K562 (cell line): ENCODE data around the gene TAL1. TPM values are rescaled to one million over a fixed set of nuclear protein-coding genes. Genes with fewer than 3 reads are reported as not detected.

Experiments
- ATF1 ChIP-seq, 2 experiments: fragments of 450-650 bp in 1 of 2; IDR thresholded peaks; 2 replicates each; pipeline ENCODE4 v1.6.1; 2016; ENCODE audit warnings: missing compliant biosample characterization in 1 of 2, missing genetic modification characterization in 1 of 2
- BCOR ChIP-seq: fragments of 450-650 bp; IDR thresholded peaks from 2 replicates; pipeline ENCODE4 v1.6.1; 2016
- DNMT1 ChIP-seq: fragments of 450-650 bp; IDR thresholded peaks from 2 replicates; pipeline ENCODE4 v1.6.1; 2016; ENCODE audit warnings: antibody characterized with exemption, mild to moderate bottlenecking
- EGR1 ChIP-seq: fragments of 450-650 bp; conservative IDR thresholded peaks from 2 replicates; pipeline ENCODE4 v1.6.1; 2017; ENCODE audit warnings: mild to moderate bottlenecking
- FUS ChIP-seq: fragments of 200-400 bp; formaldehyde crosslinking; optimal IDR thresholded peaks from 2 replicates; pipeline ENCODE3; 2017; ENCODE audit warnings: low read depth, low read length
- NCOR1 ChIP-seq: fragments of 450-650 bp; IDR thresholded peaks from 2 replicates; pipeline ENCODE4 v1.6.1; 2016; ENCODE audit warnings: mild to moderate bottlenecking, moderate library complexity
- POLR3G ChIP-seq: IDR thresholded peaks from 2 replicates; pipeline ENCODE4 v1.6.1; 2011; ENCODE audit not compliant: insufficient read length, insufficient replicate concordance; ENCODE audit errors: extremely low read depth
- RBM22 ChIP-seq: fragments of 200-400 bp; formaldehyde crosslinking; IDR thresholded peaks from 2 replicates; pipeline ENCODE4 v1.6.1; 2018; ENCODE audit warnings: low read length, low read depth; ENCODE audit not compliant: poor library complexity, severe bottlenecking
- SMAD4 ChIP-seq: fragments of 250-450 bp; sonication (Bioruptor Pico); conservative IDR thresholded peaks from 2 replicates; pipeline ENCODE4 v1.8.0; 2021; ENCODE audit warnings: inconsistent platforms, mild to moderate bottlenecking, moderate library complexity
- TAF9B ChIP-seq: fragments of 450-650 bp; IDR thresholded peaks from 2 replicates; pipeline ENCODE4 v1.6.1; 2018; ENCODE audit warnings: mild to moderate bottlenecking; ENCODE audit not compliant: partially characterized antibody
- TBP ChIP-seq: optimal IDR thresholded peaks from 2 replicates; pipeline ENCODE3; 2011; ENCODE audit warnings: low read depth, low read length, improper control_type of control experiment
- TRIM24 ChIP-seq, 2 experiments: fragments of 450-650 bp; IDR thresholded peaks; 2 replicates each; pipeline ENCODE4 v1.6.1; 2016
- ZFP36 ChIP-seq: fragments of 150-350 bp; IDR thresholded peaks from 2 replicates; pipeline ENCODE4 v1.6.1; 2018; ENCODE audit warnings: low read length, low read depth; ENCODE audit not compliant: partially characterized antibody
- ZNF444 ChIP-seq: fragments of 250-450 bp; sonication (Bioruptor Pico); IDR thresholded peaks from 2 replicates; pipeline ENCODE4 v1.4.0; 2020; ENCODE audit warnings: mild to moderate bottlenecking, moderate library complexity
- ZNF740 ChIP-seq, 3 experiments: fragments of 200-800 bp in 1 of 3; sonication (Bioruptor generic) in 1 of 3; sonication (generic) in 1 of 3; formaldehyde crosslinking in 1 of 3; IDR thresholded peaks; 2 replicates each; pipeline versions ENCODE4 v1.6.1 to v1.8.0; 2016 to 2022; ENCODE audit warnings: mild to moderate bottlenecking in 2 of 3, missing compliant biosample characterization in 2 of 3, missing genetic modification characterization in 2 of 3, missing genetic modification reagents in 1 of 3
- ZSCAN32 ChIP-seq: fragments of 450-650 bp; formaldehyde crosslinking; IDR thresholded peaks from 2 replicates; pipeline ENCODE4 v1.4.0; 2020; ENCODE audit warnings: mild to moderate bottlenecking, moderate library complexity
- polyA plus RNA-seq, 8 experiments: library from polyadenylated mRNA; depleted of rRNA in 4 of 8; stranded (reverse) in 5 of 8; unstranded in 3 of 8; fragments of >200 nt; fragmentation: Nextera tagmentation in 2 of 8; fragmentation: Illumina TruSeq in 1 of 8; extraction: Ambion mirVana in 2 of 8; extraction: Trizol in 1 of 8; gene quantifications; 2 replicates each; pipeline versions ENCODE4 v1.2.1 to v1.2.3, GENCODE V29; 2011 to 2014; ENCODE audit warnings: inconsistent platforms in 1 of 8, missing spikeins in 1 of 8
- total RNA-seq, 7 experiments: library from RNA; depleted of rRNA in 6 of 7; stranded (reverse); fragments of >200 nt in 6 of 7; fragmentation: Illumina TruSeq in 2 of 7; extraction: Trizol in 2 of 7; gene quantifications; 2 replicates each; pipeline versions ENCODE4 v1.2.1 to v1.2.3, GENCODE V29; 2011 to 2021; ENCODE audit warnings: low replicate concordance in 1 of 7
- TF ChIP-seq, protein P1 (sequence below): fragments of 250-450 bp; sonication (Bioruptor Pico); IDR thresholded peaks from 2 replicates; pipeline ENCODE4 v1.4.0; 2020
- TF ChIP-seq, protein P2 (sequence below): fragments of 250-450 bp; sonication (Bioruptor Pico); IDR thresholded peaks from 2 replicates; pipeline ENCODE4 v1.8.0; 2022; ENCODE audit warnings: inconsistent platforms, mild to moderate bottlenecking, moderate library complexity, borderline replicate concordance

The TAL1 gene
- total and polyA plus RNA-seq, 9 of the 15 experiments (the other 6 are each of a cell fraction or from before 2014, with no cell fraction given) = 18.5 to 106 (median 59.7) TPM

DNA sequence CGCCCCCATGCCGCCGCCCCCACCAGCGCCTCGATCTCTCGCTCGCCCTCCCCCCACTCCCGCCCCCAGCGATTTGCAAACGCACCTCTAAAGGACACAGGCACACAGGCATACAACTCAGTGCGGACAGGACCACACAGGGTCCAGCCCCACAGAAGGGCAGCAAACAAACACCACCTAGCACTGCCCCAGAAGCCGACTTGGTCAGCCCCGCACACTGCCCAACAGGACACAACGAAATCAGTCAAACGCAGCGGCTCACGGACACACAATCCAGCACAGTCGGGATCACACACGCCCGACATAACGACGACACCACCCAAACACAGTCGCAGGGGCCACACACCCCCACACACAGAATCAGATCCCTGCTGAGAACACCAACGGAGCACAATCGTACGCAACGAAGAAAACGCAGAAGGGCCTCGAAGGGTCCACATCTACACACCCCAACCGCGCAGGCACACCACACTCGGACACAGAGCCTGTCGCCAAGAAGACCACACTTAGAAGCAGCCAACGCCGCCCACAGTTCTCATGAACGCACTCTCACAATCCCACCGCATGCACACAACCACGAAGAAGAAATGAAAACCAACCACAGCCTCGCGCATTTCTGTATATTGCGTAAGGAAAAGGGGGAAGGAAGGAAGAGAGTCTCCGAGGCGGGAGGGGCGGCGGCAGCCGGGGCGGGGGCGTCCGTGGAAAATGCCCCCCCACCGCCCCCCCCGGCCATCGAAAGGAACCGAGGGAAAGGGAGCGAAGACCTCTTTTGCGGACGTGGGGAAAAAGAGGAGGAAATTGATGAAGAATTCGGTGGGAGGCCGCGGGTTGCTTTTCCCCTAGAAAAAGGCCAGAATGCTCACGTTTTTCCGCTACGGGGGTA lies 481 bp downstream of the TAL1 start (continued):
- TF ChIP-seq, protein P1, sequence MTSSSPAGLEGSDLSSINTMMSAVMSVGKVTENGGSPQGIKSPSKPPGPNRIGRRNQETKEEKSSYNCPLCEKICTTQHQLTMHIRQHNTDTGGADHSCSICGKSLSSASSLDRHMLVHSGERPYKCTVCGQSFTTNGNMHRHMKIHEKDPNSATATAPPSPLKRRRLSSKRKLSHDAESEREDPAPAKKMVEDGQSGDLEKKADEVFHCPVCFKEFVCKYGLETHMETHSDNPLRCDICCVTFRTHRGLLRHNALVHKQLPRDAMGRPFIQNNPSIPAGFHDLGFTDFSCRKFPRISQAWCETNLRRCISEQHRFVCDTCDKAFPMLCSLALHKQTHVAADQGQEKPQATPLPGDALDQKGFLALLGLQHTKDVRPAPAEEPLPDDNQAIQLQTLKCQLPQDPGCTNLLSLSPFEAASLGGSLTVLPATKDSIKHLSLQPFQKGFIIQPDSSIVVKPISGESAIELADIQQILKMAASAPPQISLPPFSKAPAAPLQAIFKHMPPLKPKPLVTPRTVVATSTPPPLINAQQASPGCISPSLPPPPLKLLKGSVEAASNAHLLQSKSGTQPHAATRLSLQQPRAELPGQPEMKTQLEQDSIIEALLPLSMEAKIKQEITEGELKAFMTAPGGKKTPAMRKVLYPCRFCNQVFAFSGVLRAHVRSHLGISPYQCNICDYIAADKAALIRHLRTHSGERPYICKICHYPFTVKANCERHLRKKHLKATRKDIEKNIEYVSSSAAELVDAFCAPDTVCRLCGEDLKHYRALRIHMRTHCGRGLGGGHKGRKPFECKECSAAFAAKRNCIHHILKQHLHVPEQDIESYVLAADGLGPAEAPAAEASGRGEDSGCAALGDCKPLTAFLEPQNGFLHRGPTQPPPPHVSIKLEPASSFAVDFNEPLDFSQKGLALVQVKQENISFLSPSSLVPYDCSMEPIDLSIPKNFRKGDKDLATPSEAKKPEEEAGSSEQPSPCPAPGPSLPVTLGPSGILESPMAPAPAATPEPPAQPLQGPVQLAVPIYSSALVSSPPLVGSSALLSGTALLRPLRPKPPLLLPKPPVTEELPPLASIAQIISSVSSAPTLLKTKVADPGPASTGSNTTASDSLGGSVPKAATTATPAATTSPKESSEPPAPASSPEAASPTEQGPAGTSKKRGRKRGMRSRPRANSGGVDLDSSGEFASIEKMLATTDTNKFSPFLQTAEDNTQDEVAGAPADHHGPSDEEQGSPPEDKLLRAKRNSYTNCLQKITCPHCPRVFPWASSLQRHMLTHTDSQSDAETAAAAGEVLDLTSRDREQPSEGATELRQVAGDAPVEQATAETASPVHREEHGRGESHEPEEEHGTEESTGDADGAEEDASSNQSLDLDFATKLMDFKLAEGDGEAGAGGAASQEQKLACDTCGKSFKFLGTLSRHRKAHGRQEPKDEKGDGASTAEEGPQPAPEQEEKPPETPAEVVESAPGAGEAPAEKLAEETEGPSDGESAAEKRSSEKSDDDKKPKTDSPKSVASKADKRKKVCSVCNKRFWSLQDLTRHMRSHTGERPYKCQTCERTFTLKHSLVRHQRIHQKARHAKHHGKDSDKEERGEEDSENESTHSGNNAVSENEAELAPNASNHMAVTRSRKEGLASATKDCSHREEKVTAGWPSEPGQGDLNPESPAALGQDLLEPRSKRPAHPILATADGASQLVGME (CRISPR knock-in tag) = no peak
- TF ChIP-seq RBM22 (peak; percentile 73), ZNF444 (CRISPR knock-in tag) (no peak), ZNF740 (CRISPR knock-in tag; IDR thresholded peaks at IDR 0.05) (peak; percentile 98), ZNF740 (tag; IDR thresholded peaks at IDR 0.05) (peak in 1 of 2 experiments; percentile 99; a peak in 2 of 4 replicates), ZFP36 (peak; percentile 48), EGR1 (peak; percentile 91), SMAD4 (peak; percentile 80), BCOR (peak; percentile 84), ATF1 (CRISPR knock-in tag; IDR thresholded peaks at IDR 0.05) (no peak), ATF1 (tag; IDR thresholded peaks at IDR 0.05) (peak; percentile 44; the same call in 1 of the 2 replicates), FUS (no peak), TAF9B (peak; percentile 70), DNMT1 (0 out of 2 replicates have a peak, but pooled peaks have one; percentile 88), ZSCAN32 (peak; percentile 42; the same call in 1 of the 2 replicates), POLR3G (no peak), TBP (peak; percentile 73), TRIM24 (IDR thresholded peaks at IDR 0.05) (peak; percentile 74 to 75), NCOR1 (peak; percentile 7; the same call in 1 of the 2 replicates)
- TF ChIP-seq, protein P2, sequence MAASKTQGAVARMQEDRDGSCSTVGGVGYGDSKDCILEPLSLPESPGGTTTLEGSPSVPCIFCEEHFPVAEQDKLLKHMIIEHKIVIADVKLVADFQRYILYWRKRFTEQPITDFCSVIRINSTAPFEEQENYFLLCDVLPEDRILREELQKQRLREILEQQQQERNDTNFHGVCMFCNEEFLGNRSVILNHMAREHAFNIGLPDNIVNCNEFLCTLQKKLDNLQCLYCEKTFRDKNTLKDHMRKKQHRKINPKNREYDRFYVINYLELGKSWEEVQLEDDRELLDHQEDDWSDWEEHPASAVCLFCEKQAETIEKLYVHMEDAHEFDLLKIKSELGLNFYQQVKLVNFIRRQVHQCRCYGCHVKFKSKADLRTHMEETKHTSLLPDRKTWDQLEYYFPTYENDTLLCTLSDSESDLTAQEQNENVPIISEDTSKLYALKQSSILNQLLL (CRISPR knock-in tag) = no peak
